GM23338 (cell line): ENCODE data around the gene CDCP1. TPM values are rescaled to one million over a fixed set of nuclear protein-coding genes. Genes with fewer than 3 reads are reported as not detected.

ENCODE experiments used
- ATAC-seq: fragments of 200-7000 bp; cut with Tn5 transposase; 3 replicates; pipeline ENCODE4 v1.9.1; 2020
- DNase-seq: peaks from one replicate; pipeline ENCODE4 v3.0.0-alpha.2; 2015; ENCODE audit warnings: low spot score
- H2AFZ ChIP-seq: fragments of 200-600 bp; sonication (generic); 2 replicates; pipeline ENCODE4 v1.8.0; 2016; ENCODE audit warnings: antibody characterized with exemption, mild to moderate bottlenecking, moderate library complexity
- H3F3A ChIP-seq: fragments of 200-600 bp; sonication (generic); replicated peaks from 2 replicates; pipeline ENCODE4 v1.8.0; 2017; ENCODE audit warnings: antibody characterized with exemption, mixed run types, low read depth
- H3K27ac ChIP-seq: fragments of 200-600 bp; sonication (generic); 2 replicates; pipeline ENCODE4 v1.6.1; 2016; ENCODE audit warnings: low read depth
- H3K27me3 ChIP-seq: fragments of 200-600 bp; sonication (generic); 2 replicates; pipeline ENCODE4 v1.8.0; 2016; ENCODE audit warnings: mild to moderate bottlenecking, mixed run types, moderate library complexity; ENCODE audit not compliant: insufficient read depth
- H3K36me3 ChIP-seq: fragments of 200-600 bp; sonication (generic); 2 replicates; pipeline ENCODE4 v1.8.0; 2016; ENCODE audit warnings: mild to moderate bottlenecking; ENCODE audit not compliant: insufficient read depth
- H3K4me1 ChIP-seq: fragments of 200-600 bp; sonication (generic); 2 replicates; pipeline ENCODE4 v1.8.0; 2016; ENCODE audit warnings: mild to moderate bottlenecking, moderate library complexity; ENCODE audit not compliant: insufficient read depth
- H3K4me2 ChIP-seq: fragments of 200-600 bp; sonication (generic); 2 replicates; pipeline ENCODE4 v1.7.1; 2017; ENCODE audit warnings: mixed run types
- H3K4me3 ChIP-seq: fragments of 200-600 bp; sonication (generic); 2 replicates; pipeline ENCODE4 v1.6.1; 2016; ENCODE audit warnings: mixed run types
- H3K79me2 ChIP-seq: fragments of 200-600 bp; sonication (generic); replicated peaks from 2 replicates; pipeline ENCODE4 v1.8.0; 2017; ENCODE audit warnings: mild to moderate bottlenecking; ENCODE audit not compliant: insufficient read depth
- H3K9me2 ChIP-seq: fragments of 200-600 bp; sonication (generic); 2 replicates; pipeline ENCODE4 v1.8.0; 2017; ENCODE audit not compliant: insufficient read depth
- H4K20me1 ChIP-seq: fragments of 200-600 bp; sonication (generic); replicated peaks from 2 replicates; pipeline ENCODE4 v1.8.0; 2017; ENCODE audit warnings: mild to moderate bottlenecking; ENCODE audit not compliant: insufficient read depth
- H3K27ac Mint-ChIP-seq: 2 replicates; pipeline ENCODE4 v1.8.0; 2020; ENCODE audit warnings: inconsistent platforms, mild to moderate bottlenecking, moderate library complexity, mixed read lengths
- H3K27me3 Mint-ChIP-seq: 3 replicates; pipeline ENCODE4 v1.8.0; 2022; ENCODE audit warnings: low read depth, mild to moderate bottlenecking, moderate library complexity, mixed read lengths, inconsistent platforms; ENCODE audit not compliant: insufficient read depth, poor library complexity
- H3K36me3 Mint-ChIP-seq: 3 replicates; pipeline ENCODE4 v1.8.0; 2021; ENCODE audit warnings: low read depth, mild to moderate bottlenecking, inconsistent platforms, moderate library complexity, mixed read lengths
- H3K4me1 Mint-ChIP-seq: 3 replicates; pipeline ENCODE4 v1.8.0; 2020; ENCODE audit warnings: mild to moderate bottlenecking, inconsistent platforms, mixed read lengths
- H3K4me3 Mint-ChIP-seq: 3 replicates; pipeline ENCODE4 v1.8.0; 2021; ENCODE audit warnings: moderate library complexity, mild to moderate bottlenecking, inconsistent platforms, mixed read lengths
- H3K9me3 Mint-ChIP-seq: 3 replicates; pipeline ENCODE4 v1.8.0; 2020; ENCODE audit warnings: moderate library complexity, mild to moderate bottlenecking, inconsistent platforms, mixed read lengths
- CREB1 ChIP-seq: fragments of 250-450 bp; sonication (Bioruptor Pico); IDR thresholded peaks from 2 replicates; pipeline ENCODE4 v1.5.0; 2020; ENCODE audit warnings: low read depth, mild to moderate bottlenecking, moderate library complexity
- EZH2 ChIP-seq: fragments of 200-600 bp; sonication (generic); IDR thresholded peaks from one replicate; pipeline ENCODE4 v1.8.0; 2017; ENCODE audit warnings: antibody characterized with exemption, mild to moderate bottlenecking, low read depth; ENCODE audit not compliant: unreplicated experiment
- EZH2phosphoT487 ChIP-seq: fragments of 200-600 bp; sonication (generic); IDR thresholded peaks from one replicate; pipeline ENCODE4 v1.8.1; 2018; ENCODE audit warnings: antibody characterized with exemption; ENCODE audit not compliant: unreplicated experiment
- JUNB ChIP-seq: IDR thresholded peaks from one replicate; pipeline ENCODE4 v1.6.1; 2016; ENCODE audit warnings: antibody characterized with exemption; ENCODE audit not compliant: unreplicated experiment
- NANOG ChIP-seq: IDR thresholded peaks from 2 replicates; pipeline ENCODE4 v1.6.1; 2016; ENCODE audit warnings: antibody characterized with exemption, borderline replicate concordance
- POLR2AphosphoS5 ChIP-seq: IDR thresholded peaks from 2 replicates; pipeline ENCODE4 v1.6.1; 2016; ENCODE audit warnings: antibody characterized with exemption, low read depth
- STAT1 ChIP-seq: IDR thresholded peaks from one replicate; pipeline ENCODE4 v1.6.1; 2016; ENCODE audit warnings: antibody characterized with exemption; ENCODE audit not compliant: unreplicated experiment
- ZNF114 ChIP-seq: fragments of 250-450 bp; sonication (Bioruptor Pico); IDR thresholded peaks from 2 replicates; pipeline ENCODE4 v1.5.0; 2020; ENCODE audit warnings: mild to moderate bottlenecking, moderate library complexity
- ZNF331 ChIP-seq: fragments of 250-450 bp; sonication (Bioruptor Pico); IDR thresholded peaks from 2 replicates; pipeline ENCODE4 v1.5.0; 2020; ENCODE audit warnings: low read depth, mild to moderate bottlenecking, moderate library complexity
- polyA plus RNA-seq: library from polyadenylated mRNA; unstranded; fragments of >200 nt; fragmentation: Nextera tagmentation; extraction: Ambion mirVana; gene quantifications from 2 replicates; pipeline ENCODE4 v1.2.1, GENCODE V29; 2016
- total RNA-seq: library from RNA; depleted of rRNA; stranded (reverse); fragments of >200 nt; shearing (Covaris generic); gene quantifications from 2 replicates; pipeline ENCODE4 v1.2.3, GENCODE V29; 2014
- TF ChIP-seq, protein P1 (sequence below), 2 experiments: fragments of 200-600 bp in 1 of 2; sonication (generic) in 1 of 2; conservative IDR thresholded peaks; 2 replicates each; pipeline versions ENCODE4 v1.5.1 to v1.6.1; 2016 to 2017; ENCODE audit warnings: antibody characterized with exemption in 2 of 2, low read depth in 2 of 2, mild to moderate bottlenecking in 2 of 2, moderate library complexity in 1 of 2
- TF ChIP-seq, protein P2 (sequence below): IDR thresholded peaks from one replicate; pipeline ENCODE4 v1.6.1; 2018; ENCODE audit warnings: antibody characterized with exemption; ENCODE audit not compliant: unreplicated experiment

Gene CDCP1
- total and polyA plus RNA-seq, 2 experiments from 2014 or later, result 7.7 to 20.1 TPM

DNA sequence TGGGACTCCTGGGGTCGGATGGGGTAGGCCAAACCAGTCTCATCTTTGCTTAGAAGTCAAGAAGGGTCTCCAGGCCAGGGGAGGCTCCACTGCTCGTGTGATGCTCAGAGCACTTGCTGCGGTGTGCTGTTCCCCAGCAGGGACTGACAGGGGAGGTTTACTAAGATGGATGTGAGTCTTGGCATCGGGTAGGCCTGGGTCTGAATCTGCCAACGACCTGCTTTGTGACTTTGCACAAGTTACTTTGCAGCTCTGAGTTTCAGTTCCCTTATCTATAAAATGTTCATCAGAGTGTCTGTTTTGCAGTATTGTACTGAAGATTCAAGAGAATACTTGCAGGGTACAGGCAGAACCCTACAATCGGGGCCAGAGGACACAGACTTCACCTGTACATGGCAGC, 17.3 kb upstream of the CDCP1 start (continued):
- TF ChIP-seq JUNB (no peak), EZH2phosphoT487 (no peak)
- TF ChIP-seq, protein P1, sequence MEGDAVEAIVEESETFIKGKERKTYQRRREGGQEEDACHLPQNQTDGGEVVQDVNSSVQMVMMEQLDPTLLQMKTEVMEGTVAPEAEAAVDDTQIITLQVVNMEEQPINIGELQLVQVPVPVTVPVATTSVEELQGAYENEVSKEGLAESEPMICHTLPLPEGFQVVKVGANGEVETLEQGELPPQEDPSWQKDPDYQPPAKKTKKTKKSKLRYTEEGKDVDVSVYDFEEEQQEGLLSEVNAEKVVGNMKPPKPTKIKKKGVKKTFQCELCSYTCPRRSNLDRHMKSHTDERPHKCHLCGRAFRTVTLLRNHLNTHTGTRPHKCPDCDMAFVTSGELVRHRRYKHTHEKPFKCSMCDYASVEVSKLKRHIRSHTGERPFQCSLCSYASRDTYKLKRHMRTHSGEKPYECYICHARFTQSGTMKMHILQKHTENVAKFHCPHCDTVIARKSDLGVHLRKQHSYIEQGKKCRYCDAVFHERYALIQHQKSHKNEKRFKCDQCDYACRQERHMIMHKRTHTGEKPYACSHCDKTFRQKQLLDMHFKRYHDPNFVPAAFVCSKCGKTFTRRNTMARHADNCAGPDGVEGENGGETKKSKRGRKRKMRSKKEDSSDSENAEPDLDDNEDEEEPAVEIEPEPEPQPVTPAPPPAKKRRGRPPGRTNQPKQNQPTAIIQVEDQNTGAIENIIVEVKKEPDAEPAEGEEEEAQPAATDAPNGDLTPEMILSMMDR (conservative IDR thresholded peaks at IDR 0.05; ENCODE audit: low read depth in 2 of 2), result no peak

DNA sequence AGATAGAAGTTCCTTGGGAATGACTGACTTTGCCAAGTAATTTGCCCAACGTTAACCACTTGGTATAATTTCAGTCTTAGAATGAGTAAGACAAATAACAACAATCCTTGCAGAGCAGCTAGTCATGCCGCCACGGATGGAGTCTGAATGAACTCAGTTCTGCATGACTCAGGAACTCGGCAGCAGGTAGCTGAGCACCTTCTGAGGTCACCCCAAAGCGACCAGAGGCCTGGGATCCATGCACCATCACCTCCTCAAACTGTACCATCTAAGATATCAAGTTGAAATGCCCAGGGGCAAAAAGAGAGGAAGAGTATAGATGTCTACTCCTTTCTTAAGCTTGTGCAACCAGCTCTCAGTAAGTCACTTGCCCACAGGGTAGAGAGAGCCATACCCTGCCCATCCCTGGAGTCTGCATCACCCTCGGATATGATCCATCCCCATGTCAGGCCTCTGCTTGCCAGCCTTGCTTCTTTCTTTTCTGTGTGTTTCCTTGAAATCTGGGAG, 8.5 kb upstream of the CDCP1 start:
- no peaks in the 10 kb centered on the region for H3K4me1 ChIP-seq
- H3K27ac ChIP-seq, result no peak overlapping the region
- Mint-ChIP-seq H3K9me3 (no peaks in the 10 kb centered on the region), H3K4me3 (no peak overlapping the region), H3K27me3 (peaks cover 3% of the 10 kb centered on the region), H3K36me3 (no peaks in the 10 kb centered on the region; the same call in 2 of the 3 replicates), H3K27ac (no peak overlapping the region), H3K4me1 (no peaks in the 10 kb centered on the region)
- H3K9me2 ChIP-seq, result 0 out of 2 replicates have a peak, but pooled peaks cover 2% of the 10 kb centered on the region
- DNase-seq (no peak), ATAC-seq (no peak)
- TF ChIP-seq, protein P1 (conservative IDR thresholded peaks at IDR 0.05; ENCODE audit: low read depth in 2 of 2), result no peak
- TF ChIP-seq EZH2 (no peak), CREB1 (CRISPR knock-in tag) (no peak)
- no peaks in the 10 kb centered on the region for H4K20me1 ChIP-seq
- no peak overlapping the region for H2AFZ ChIP-seq
- H3K79me2 ChIP-seq, result no peaks in the 10 kb centered on the region
- no peaks in the 10 kb centered on the region for H3F3A ChIP-seq
- H3K4me2 ChIP-seq, result no peak overlapping the region
- no peaks in the 10 kb centered on the region for H3K27me3 ChIP-seq
- no peaks in the 10 kb centered on the region for H3K36me3 ChIP-seq
- no peak overlapping the region for H3K4me3 ChIP-seq

GRCh38 chr3:45153658-45154437, 7.7 kb upstream of the CDCP1 start:
- Histone ChIP-seq H3K27ac (no peak overlapping the region), H3K4me2 (no peak overlapping the region), H3K79me2 (no peaks in the 10 kb centered on the region), H3F3A (no peaks in the 10 kb centered on the region), H2AFZ (no peak overlapping the region), H3K4me3 (no peak overlapping the region), H3K36me3 (no peaks in the 10 kb centered on the region), H3K9me2 (0 out of 2 replicates have a peak, but pooled peaks cover 2% of the 10 kb centered on the region), H4K20me1 (no peaks in the 10 kb centered on the region), H3K4me1 (no peaks in the 10 kb centered on the region; the same call in 1 of the 2 replicates), H3K27me3 (no peaks in the 10 kb centered on the region)
- Mint-ChIP-seq H3K4me3 (no peak overlapping the region), H3K27me3 (peaks cover 3% of the 10 kb centered on the region), H3K36me3 (no peaks in the 10 kb centered on the region; the same call in 2 of the 3 replicates), H3K4me1 (peaks cover 3% of the 10 kb centered on the region; the same call in 1 of the 3 replicates), H3K27ac (no peak overlapping the region), H3K9me3 (no peaks in the 10 kb centered on the region)
- ATAC-seq, result no peak
- no peak for DNase-seq
- TF ChIP-seq EZH2 (no peak), CREB1 (CRISPR knock-in tag) (no peak), JUNB (no peak), ZNF114 (CRISPR knock-in tag) (no peak), STAT1 (no peak), NANOG (no peak), EZH2phosphoT487 (no peak), POLR2AphosphoS5 (no peak), ZNF331 (CRISPR knock-in tag) (no peak)
- TF ChIP-seq, protein P2, sequence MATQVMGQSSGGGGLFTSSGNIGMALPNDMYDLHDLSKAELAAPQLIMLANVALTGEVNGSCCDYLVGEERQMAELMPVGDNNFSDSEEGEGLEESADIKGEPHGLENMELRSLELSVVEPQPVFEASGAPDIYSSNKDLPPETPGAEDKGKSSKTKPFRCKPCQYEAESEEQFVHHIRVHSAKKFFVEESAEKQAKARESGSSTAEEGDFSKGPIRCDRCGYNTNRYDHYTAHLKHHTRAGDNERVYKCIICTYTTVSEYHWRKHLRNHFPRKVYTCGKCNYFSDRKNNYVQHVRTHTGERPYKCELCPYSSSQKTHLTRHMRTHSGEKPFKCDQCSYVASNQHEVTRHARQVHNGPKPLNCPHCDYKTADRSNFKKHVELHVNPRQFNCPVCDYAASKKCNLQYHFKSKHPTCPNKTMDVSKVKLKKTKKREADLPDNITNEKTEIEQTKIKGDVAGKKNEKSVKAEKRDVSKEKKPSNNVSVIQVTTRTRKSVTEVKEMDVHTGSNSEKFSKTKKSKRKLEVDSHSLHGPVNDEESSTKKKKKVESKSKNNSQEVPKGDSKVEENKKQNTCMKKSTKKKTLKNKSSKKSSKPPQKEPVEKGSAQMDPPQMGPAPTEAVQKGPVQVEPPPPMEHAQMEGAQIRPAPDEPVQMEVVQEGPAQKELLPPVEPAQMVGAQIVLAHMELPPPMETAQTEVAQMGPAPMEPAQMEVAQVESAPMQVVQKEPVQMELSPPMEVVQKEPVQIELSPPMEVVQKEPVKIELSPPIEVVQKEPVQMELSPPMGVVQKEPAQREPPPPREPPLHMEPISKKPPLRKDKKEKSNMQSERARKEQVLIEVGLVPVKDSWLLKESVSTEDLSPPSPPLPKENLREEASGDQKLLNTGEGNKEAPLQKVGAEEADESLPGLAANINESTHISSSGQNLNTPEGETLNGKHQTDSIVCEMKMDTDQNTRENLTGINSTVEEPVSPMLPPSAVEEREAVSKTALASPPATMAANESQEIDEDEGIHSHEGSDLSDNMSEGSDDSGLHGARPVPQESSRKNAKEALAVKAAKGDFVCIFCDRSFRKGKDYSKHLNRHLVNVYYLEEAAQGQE, result no peak
